ES-I3 (cell line): ENCODE measurements around the gene POP4.

ENCODE experiments used
- H3K36me3 ChIP-seq: 2 replicates; pipeline ENCODE4 v1.6.1; 2013; ENCODE audit warnings: mild to moderate bottlenecking, low read length, control low read depth, moderate library complexity; ENCODE audit not compliant: insufficient read depth
- H3K4me1 ChIP-seq: 2 replicates; pipeline ENCODE4 v1.6.1; 2013; ENCODE audit warnings: mild to moderate bottlenecking, control low read depth, low read length; ENCODE audit not compliant: insufficient read depth
- H3K9ac ChIP-seq: 2 replicates; pipeline ENCODE4 v1.6.1; 2013; ENCODE audit warnings: low read depth, mild to moderate bottlenecking, low read length, moderate library complexity
- H3K9me3 ChIP-seq: 2 replicates; pipeline ENCODE4 v1.6.1; 2013; ENCODE audit warnings: mild to moderate bottlenecking, low read length, moderate library complexity; ENCODE audit not compliant: control insufficient read depth, insufficient read depth

The POP4 gene

DNA sequence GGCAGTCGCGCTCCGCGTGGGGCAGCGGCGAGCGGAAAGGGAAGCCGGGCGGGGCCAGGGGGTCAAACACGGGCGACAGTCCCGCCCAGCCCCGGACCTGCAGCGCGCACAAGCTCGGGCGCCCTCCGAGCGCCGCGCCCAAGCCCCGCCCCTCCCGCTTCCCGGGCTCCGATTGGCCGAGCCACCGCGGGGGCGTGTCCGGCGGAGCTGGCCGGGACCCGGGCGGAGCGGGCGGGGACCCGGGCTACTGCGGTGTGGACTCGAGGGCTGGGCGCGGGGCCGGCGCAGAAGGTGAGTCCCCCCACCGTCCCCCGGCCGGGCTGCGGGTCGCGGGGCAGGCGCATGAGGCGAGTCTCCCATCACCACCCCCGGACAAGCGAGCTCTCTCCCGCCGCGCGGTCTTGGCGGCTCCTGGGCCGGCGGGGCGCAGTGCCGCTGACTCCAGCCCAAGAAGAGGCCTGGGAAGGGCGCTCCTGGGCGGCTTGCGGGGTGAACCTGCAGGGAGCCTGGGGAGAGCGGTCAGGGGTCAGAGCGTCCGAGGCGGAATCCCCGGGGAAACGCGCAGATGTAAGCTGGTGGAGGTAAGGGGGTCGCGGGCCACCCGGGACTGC is 59.2 kb downstream of the POP4 start, which contains the start of gene PLEKHF1:
PLEKHF1 (plus strand) TSS at position 247 of the 611 bp plus-strand sequence. CDS start 8,379 bp downstream, outside the sequence.
- peaks cover 28% of the 10 kb centered on the region; the same call in 1 of the 2 replicates for H3K4me1 ChIP-seq
- H3K9ac ChIP-seq = peak within 1 kb of the TSS; percentile 90
- H3K36me3 ChIP-seq = no peaks in the 10 kb centered on the region

DNA sequence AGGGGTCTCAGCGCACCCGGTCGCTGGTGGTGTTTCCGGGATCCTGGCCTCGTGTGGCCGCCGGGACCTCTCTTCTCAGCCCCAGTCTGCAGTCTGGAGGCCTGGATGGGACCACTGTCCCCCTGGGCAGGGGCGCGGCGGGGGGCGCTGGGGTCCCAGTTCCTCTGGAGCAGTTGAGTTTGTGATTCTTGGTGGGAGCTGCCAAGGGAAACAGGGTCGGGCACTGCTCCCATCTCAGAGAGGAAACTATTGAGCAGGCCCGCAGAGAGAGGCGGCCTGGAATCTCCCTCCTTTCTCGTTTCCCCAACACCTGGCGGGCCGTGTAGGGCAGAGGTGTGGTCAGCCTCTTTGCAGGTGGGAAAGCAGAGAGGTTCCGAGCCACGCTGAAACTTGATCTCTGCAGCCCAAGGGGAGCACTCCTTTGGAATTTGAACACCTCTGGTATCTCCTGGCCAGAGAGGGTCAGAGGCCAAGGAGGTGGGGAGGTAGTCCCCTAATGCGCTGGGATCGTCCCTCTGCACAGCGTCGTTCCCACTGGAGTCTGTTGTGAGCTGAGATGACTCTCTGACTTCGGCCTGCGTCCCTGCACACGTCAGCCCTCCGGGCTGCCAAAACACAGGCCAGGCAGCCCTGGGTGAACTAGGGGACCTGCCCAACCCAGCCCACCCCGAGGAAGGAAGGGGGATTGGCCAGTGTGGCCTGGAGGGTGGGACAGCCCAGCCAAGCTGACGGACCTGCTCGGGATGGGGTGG is 59.9 kb downstream of the POP4 start:
- H3K36me3 ChIP-seq = no peaks in the 10 kb centered on the region
- H3K9me3 ChIP-seq = no peaks in the 10 kb centered on the region
- H3K4me1 ChIP-seq = peaks cover 28% of the 10 kb centered on the region; the same call in 1 of the 2 replicates
- H3K9ac ChIP-seq = peak overlapping the region; percentile 90

More for the DNA sequence above, 59.2 kb downstream of the POP4 start, which contains the start of gene PLEKHF1:
- no peaks in the 10 kb centered on the region for H3K9me3 ChIP-seq
